ENCODE measurements around the gene PDCD4.
A peak's percentile ranks its signal among the peaks of the same experiment; 100 is the strongest.

Gene PDCD4

GRCh38 chr10:110919349-110919931 is 47.7 kb downstream of the PDCD4 start, which contains the start of gene SHOC2:
SHOC2 (plus strand) TSS chr10:110919604; CDS start chr10:110964359, 44,755 bp downstream.
- peak; percentile 96 for DNase-seq (ENCODE audit: low read depth)

DNA sequence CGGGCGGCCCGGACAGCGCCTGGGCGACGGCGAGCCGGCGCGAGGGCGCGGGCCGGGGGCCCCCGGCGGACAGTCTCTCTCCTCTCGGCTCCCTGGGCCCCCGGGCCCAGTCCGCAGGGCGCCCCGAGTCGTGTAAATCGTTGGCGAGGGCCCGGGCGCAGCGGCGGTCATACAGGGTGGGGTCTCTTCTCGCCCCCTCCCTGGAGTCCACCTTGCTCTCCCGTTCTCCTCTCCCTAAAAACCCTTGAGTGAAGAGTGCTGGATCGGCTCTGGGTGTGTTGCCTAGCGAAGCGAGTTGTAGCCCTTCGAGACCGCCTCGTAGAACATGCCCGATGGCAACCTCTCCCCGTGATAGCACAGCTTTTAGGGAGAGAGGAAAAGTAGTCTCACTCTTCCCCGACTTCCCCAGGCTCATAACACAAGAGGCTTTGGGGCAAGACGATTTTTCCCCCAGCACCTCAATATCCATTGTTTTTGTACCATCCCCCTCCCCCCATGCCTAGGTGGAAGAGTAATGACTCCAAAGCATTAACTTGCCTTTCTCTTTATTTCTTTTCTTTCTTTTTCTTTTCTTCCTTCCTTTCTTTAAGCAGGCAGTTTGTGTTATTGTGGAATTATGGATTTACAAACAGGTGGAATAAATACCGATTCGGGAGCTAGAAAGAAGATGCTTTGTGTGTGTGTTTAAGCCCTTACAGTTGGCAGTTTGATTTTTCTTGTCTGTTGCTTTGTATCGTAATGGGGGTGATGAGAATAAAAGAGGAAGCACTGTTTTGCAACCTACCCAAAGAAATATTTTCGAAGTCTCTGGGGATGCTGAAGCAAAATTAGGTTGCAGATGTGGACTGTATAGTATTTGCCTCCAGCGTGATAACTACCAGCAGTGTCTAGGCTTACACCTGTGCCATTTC is 48.5 kb downstream of the PDCD4 start:
- DNase-seq (ENCODE audit: low read depth): peak; percentile 1

DNA sequence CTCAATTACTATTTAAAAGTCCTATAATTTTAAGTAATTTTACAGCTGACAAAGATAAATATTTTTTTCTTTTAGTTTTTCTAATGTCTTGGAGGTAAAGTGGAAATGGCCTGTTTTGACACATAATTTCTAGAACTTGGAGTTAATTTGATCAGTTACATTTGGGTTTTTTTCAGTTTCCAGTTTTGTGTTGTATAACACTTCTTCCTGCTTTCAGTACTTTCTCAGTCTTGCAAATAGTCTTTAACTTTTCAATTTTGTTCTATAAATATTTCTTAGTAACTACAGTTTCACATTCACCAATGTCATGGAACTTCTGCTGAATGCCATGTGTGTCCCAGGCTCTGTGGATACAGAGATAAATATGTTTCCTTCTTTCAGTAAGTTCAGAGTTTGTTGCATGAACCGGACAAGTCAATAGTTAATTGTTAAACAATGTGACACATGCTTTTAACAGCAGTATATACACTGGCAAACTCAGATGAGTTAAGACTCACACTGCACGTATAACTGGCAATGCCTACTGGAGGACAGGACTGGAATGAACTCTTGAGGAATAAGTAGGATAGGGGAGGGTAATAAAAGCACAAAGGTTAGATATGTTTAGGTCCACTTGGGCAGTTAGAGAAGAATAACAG is 52.2 kb downstream of the PDCD4 start:
- DNase-seq (ENCODE audit: low read depth): no peak

GRCh38 chr10:110927461-110927860 is 55.7 kb downstream of the PDCD4 start:
- DNase-seq (ENCODE audit: low read depth): no peak

GRCh38 chr10:110931769-110932381 is 60.1 kb downstream of the PDCD4 start:
- no peak for DNase-seq (ENCODE audit: low read depth)

GRCh38 chr10:110932505-110933180 is 60.9 kb downstream of the PDCD4 start:
- no peak for DNase-seq (ENCODE audit: low read depth)

- DNase-seq (ENCODE audit: low read depth): no peak
Measured at GRCh38 chr10:110936757-110937156, 65.0 kb downstream of the PDCD4 start.

DNA sequence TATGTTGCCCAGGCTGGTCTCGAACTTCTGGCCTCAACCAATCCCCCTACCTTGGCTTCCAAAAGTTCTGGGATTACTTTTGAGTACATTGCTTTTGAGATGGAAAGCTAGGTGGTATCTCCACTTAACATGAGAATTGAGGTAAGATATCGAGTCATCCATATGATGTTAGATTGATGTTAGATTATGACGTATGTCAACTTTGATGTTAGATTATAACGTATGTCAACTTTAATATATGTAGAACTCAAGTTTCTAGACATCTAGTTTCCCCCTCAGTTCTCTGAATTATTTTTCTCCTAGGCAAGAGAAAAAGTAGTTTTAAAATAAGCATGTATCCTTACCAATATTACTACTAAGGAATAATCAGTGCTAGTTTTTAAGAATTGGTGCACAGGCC is 67.7 kb downstream of the PDCD4 start:
- DNase-seq (ENCODE audit: low read depth): no peak

DNA sequence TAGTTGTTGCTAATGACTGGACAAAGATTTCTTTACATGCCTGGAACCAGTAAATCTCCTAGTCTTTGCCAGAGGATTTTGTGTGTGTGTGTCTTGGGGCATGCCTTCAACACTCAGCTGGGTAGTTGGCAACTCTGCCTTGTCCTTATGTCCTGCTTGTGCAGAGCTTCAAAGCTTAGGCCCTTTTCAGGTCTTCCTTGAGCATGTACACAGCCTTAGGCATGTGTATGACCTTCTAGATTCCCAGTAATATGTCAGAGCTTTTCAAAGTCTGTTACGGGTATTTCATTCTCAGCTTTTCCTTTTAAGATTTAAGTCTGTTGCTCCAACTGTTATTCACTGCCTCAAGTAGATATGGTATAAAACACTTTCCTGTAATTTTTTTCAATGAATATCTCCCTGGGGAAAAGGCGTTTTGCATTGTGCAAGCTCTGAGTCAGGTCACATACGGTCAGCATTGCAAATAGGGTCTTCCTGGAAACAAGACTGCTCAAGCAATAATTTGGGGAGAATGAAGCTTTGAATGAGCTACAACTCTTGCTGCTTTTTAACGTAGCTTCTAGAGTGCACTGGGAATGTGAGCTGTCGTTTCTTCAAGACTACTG is 73.2 kb downstream of the PDCD4 start:
- DNase-seq (ENCODE audit: low read depth): no peak

GRCh38 chr10:110946496-110946895 is 74.8 kb downstream of the PDCD4 start:
- DNase-seq (ENCODE audit: low read depth): no peak

DNA sequence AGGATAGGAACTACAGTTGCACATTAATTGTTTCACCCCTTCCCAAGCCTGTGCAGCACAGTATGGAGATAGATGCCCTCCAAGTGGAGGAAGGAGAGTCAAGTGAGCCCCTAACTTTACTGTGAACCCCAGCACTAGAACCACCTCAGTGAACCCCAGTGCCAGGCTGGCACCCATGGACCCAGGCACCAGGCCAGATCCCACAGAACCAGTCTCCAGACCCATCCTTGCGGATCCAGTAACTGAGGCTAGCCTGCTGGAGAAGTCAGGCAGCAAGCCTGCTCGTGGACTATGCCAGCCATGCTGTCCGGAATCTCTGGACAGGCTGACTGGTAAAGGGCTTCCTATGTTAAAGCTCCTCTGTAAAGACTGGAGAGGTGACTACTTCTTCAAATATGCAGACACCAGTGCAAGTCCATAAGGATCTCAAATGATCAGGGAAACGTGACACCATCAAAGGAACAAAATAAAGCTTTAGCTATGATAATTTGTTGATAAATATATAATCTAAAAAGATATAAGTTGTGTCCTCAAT is 75.4 kb downstream of the PDCD4 start:
- DNase-seq (ENCODE audit: low read depth): no peak

All from activated T-helper 1 cell treated with Interleukin-2 at 50 U/mL for 16 hours (primary cell).